Measurements from ENCODE around the gene CBFA2T3.

The CBFA2T3 gene

GRCh38 chr16:88927661-88928060, 49.3 kb downstream of the CBFA2T3 start:
- H3K36me3 ChIP-seq (replicated peaks; ENCODE audit: low read depth, low read length), result peaks cover 11% of the 10 kb centered on the region
- peaks cover 13% of the 10 kb centered on the region for H3K4me1 ChIP-seq (ENCODE audit: low read length)
- no peak overlapping the region for H3K4me3 ChIP-seq (ENCODE audit: low read length)
- H2AFZ ChIP-seq (ENCODE audit: low read depth, low read length), result no peak overlapping the region
- H3K9me3 ChIP-seq (ENCODE audit: insufficient read depth, low read length), result no peaks in the 10 kb centered on the region
- H3K4me2 ChIP-seq (ENCODE audit: low read length), result no peak overlapping the region
- H4K20me1 ChIP-seq (ENCODE audit: insufficient read depth, low read length), result peaks cover 93% of the 10 kb centered on the region
- H3K9ac ChIP-seq (ENCODE audit: low read length), result no peak overlapping the region
- H3K79me2 ChIP-seq (ENCODE audit: low read length), result peaks cover 94% of the 10 kb centered on the region
- no peak overlapping the region for H3K27ac ChIP-seq (ENCODE audit: low read length)
- TF ChIP-seq EZH2phosphoT487 (IDR thresholded peaks at IDR 0.05; ENCODE audit: low read depth) (no peak), CTCF (IDR thresholded peaks at IDR 0.05; ENCODE audit: low read depth, low read length) (no peak)
- no peaks in the 10 kb centered on the region for H3K27me3 ChIP-seq (ENCODE audit: low read depth, low read length)

- TF ChIP-seq CTCF (IDR thresholded peaks at IDR 0.05; ENCODE audit: low read depth, low read length), result no peak
- no peak for TF ChIP-seq EZH2phosphoT487 (IDR thresholded peaks at IDR 0.05; ENCODE audit: low read depth)
- H3K9me3 ChIP-seq (ENCODE audit: insufficient read depth, low read length), result no peaks in the 10 kb centered on the region
- H3K4me2 ChIP-seq (ENCODE audit: low read length), result no peak overlapping the region
- H3K4me3 ChIP-seq (ENCODE audit: low read length), result no peak overlapping the region
- H4K20me1 ChIP-seq (ENCODE audit: insufficient read depth, low read length), result peaks cover 95% of the 10 kb centered on the region
- H2AFZ ChIP-seq (ENCODE audit: low read depth, low read length), result no peak overlapping the region
- H3K36me3 ChIP-seq (replicated peaks; ENCODE audit: low read depth, low read length), result peaks cover 11% of the 10 kb centered on the region
- H3K27me3 ChIP-seq (ENCODE audit: low read depth, low read length), result no peaks in the 10 kb centered on the region
- no peak overlapping the region for H3K9ac ChIP-seq (ENCODE audit: low read length)
- peaks cover 96% of the 10 kb centered on the region for H3K79me2 ChIP-seq (ENCODE audit: low read length)
- H3K4me1 ChIP-seq (ENCODE audit: low read length), result peaks cover 13% of the 10 kb centered on the region
- H3K27ac ChIP-seq (ENCODE audit: low read length), result no peak overlapping the region
Observed at GRCh38 chr16:88927010-88927409, 50.0 kb downstream of the CBFA2T3 start.

- Histone ChIP-seq H3K4me1 (ENCODE audit: low read length) (peaks cover 13% of the 10 kb centered on the region), H2AFZ (ENCODE audit: low read depth, low read length) (no peak overlapping the region)
Observed at GRCh38 chr16:88926374-88926990, 50.5 kb downstream of the CBFA2T3 start.

GRCh38 chr16:88925540-88925887, 51.5 kb downstream of the CBFA2T3 start:
- no peak overlapping the region for H3K27ac ChIP-seq (ENCODE audit: low read length)
- H4K20me1 ChIP-seq (ENCODE audit: insufficient read depth, low read length), result peaks cover 95% of the 10 kb centered on the region
- H3K9ac ChIP-seq (ENCODE audit: low read length), result no peak overlapping the region
- H3K4me2 ChIP-seq (ENCODE audit: low read length), result no peak overlapping the region
- peaks cover 95% of the 10 kb centered on the region for H3K79me2 ChIP-seq (ENCODE audit: low read length)
- peaks cover 13% of the 10 kb centered on the region for H3K4me1 ChIP-seq (ENCODE audit: low read length)
- peaks cover 11% of the 10 kb centered on the region for H3K36me3 ChIP-seq (replicated peaks; ENCODE audit: low read depth, low read length)
- no peaks in the 10 kb centered on the region for H3K9me3 ChIP-seq (ENCODE audit: insufficient read depth, low read length)
- H3K4me3 ChIP-seq (ENCODE audit: low read length), result no peak overlapping the region
- H3K27me3 ChIP-seq (ENCODE audit: low read depth, low read length), result no peaks in the 10 kb centered on the region
- TF ChIP-seq EZH2phosphoT487 (IDR thresholded peaks at IDR 0.05; ENCODE audit: low read depth) (no peak), CTCF (IDR thresholded peaks at IDR 0.05; ENCODE audit: low read depth, low read length) (no peak)
- no peak overlapping the region for H2AFZ ChIP-seq (ENCODE audit: low read depth, low read length)

More at GRCh38 chr16:88926374-88926990, 50.5 kb downstream of the CBFA2T3 start:
- H3K9me3 ChIP-seq (ENCODE audit: insufficient read depth, low read length), result no peaks in the 10 kb centered on the region
- H3K4me3 ChIP-seq (ENCODE audit: low read length), result no peak overlapping the region
- H3K27me3 ChIP-seq (ENCODE audit: low read depth, low read length), result no peaks in the 10 kb centered on the region
- H3K27ac ChIP-seq (ENCODE audit: low read length), result no peak overlapping the region
- H3K36me3 ChIP-seq (replicated peaks; ENCODE audit: low read depth, low read length), result peaks cover 11% of the 10 kb centered on the region
- H3K4me2 ChIP-seq (ENCODE audit: low read length), result no peak overlapping the region
- H3K79me2 ChIP-seq (ENCODE audit: low read length), result peaks cover 95% of the 10 kb centered on the region
- H4K20me1 ChIP-seq (ENCODE audit: insufficient read depth, low read length), result peaks cover 95% of the 10 kb centered on the region
- H3K9ac ChIP-seq (ENCODE audit: low read length), result no peak overlapping the region
- no peak for TF ChIP-seq EZH2phosphoT487 (IDR thresholded peaks at IDR 0.05; ENCODE audit: low read depth)
- no peak for TF ChIP-seq CTCF (IDR thresholded peaks at IDR 0.05; ENCODE audit: low read depth, low read length)
